GM12891 (cell line): ENCODE data around the gene CCNK.

Experiments used
- PAX5 ChIP-seq: IDR thresholded peaks from 2 replicates; pipeline ENCODE4 v1.6.1; 2011; ENCODE audit warnings: low read length, moderate library complexity, mild to moderate bottlenecking; ENCODE audit not compliant: insufficient read depth, severe bottlenecking
- POLR2A ChIP-seq: IDR thresholded peaks from 2 replicates; pipeline ENCODE4 v1.6.1; 2011; ENCODE audit warnings: low read depth, low read length, control low read depth
- POLR2AphosphoS5 ChIP-seq: IDR thresholded peaks from 2 replicates; pipeline ENCODE4 v1.6.1; 2011; ENCODE audit warnings: low read depth, low read length, control low read depth
- POU2F2 ChIP-seq: IDR thresholded peaks from 2 replicates; pipeline ENCODE4 v1.6.1; 2011; ENCODE audit warnings: low read depth, mild to moderate bottlenecking, control low read depth, low read length, moderate library complexity
- SPI1 ChIP-seq: IDR thresholded peaks from 2 replicates; pipeline ENCODE4 v1.6.1; 2011; ENCODE audit warnings: low read depth, low read length, control low read depth
- TAF1 ChIP-seq: IDR thresholded peaks from 2 replicates; pipeline ENCODE4 v1.6.1; 2011; ENCODE audit warnings: low read depth, low read length, control low read depth

DNA sequence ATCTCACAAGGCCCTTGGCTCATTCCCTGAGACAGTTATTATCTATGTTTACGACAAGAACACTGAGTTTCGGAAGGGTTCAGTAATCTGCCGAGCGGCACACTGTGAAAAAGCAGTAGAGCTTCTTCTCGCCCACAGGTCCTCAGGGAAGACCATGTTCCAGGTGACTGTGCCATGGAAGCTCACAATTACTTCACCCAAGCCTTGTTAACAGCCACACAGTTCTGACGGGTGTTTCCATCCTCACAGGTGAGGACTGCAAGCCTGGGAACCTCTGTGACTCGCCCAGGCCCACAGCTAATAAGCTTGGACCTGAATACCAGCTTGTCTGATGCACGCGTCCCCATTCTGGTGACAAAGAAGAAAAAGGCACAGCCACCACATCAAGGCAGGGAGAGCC, 15.9 kb upstream of the CCNK start:
- TF ChIP-seq POLR2A (no peak), TAF1 (no peak), POLR2AphosphoS5 (no peak), PAX5 (no peak), POU2F2 (no peak), SPI1 (no peak)
